ENCODE data around the gene APBA2.

Gene APBA2

GRCh38 chr15:29115093-29115991 is 229.6 kb downstream of the APBA2 start:
- H3K36me3 ChIP-seq (replicated peaks; ENCODE audit: low read depth, low read length): no peaks in the 10 kb centered on the region
- H3K9ac ChIP-seq (ENCODE audit: low read length): no peak overlapping the region
- H3K27ac ChIP-seq (ENCODE audit: low read length): no peak overlapping the region
- H3K27me3 ChIP-seq (ENCODE audit: low read depth, low read length): no peaks in the 10 kb centered on the region
- TF ChIP-seq CTCF (IDR thresholded peaks at IDR 0.05; ENCODE audit: low read depth, low read length) (peak; percentile 17; the same call in 1 of the 2 replicates), EZH2phosphoT487 (IDR thresholded peaks at IDR 0.05; ENCODE audit: low read depth) (no peak)
- no peaks in the 10 kb centered on the region for H3K9me3 ChIP-seq (ENCODE audit: insufficient read depth, low read length)
- H3K79me2 ChIP-seq (ENCODE audit: low read length): no peaks in the 10 kb centered on the region
- H4K20me1 ChIP-seq (ENCODE audit: insufficient read depth, low read length): no peaks in the 10 kb centered on the region
- no peak overlapping the region for H3K4me2 ChIP-seq (ENCODE audit: low read length)
- no peaks in the 10 kb centered on the region for H3K4me1 ChIP-seq (ENCODE audit: low read length)
- no peak overlapping the region for H2AFZ ChIP-seq (ENCODE audit: low read depth, low read length)
- no peak overlapping the region for H3K4me3 ChIP-seq (ENCODE audit: low read length)

GRCh38 chr15:29116970-29117700 is 231.4 kb downstream of the APBA2 start:
- H3K27ac ChIP-seq (ENCODE audit: low read length): no peak overlapping the region
- H4K20me1 ChIP-seq (ENCODE audit: insufficient read depth, low read length): no peaks in the 10 kb centered on the region
- no peaks in the 10 kb centered on the region for H3K9me3 ChIP-seq (ENCODE audit: insufficient read depth, low read length)
- TF ChIP-seq EZH2phosphoT487 (IDR thresholded peaks at IDR 0.05; ENCODE audit: low read depth) (no peak), CTCF (IDR thresholded peaks at IDR 0.05; ENCODE audit: low read depth, low read length) (no peak)
- H3K4me3 ChIP-seq (ENCODE audit: low read length): no peak overlapping the region
- no peaks in the 10 kb centered on the region for H3K36me3 ChIP-seq (replicated peaks; ENCODE audit: low read depth, low read length)
- no peaks in the 10 kb centered on the region for H3K27me3 ChIP-seq (ENCODE audit: low read depth, low read length)
- H3K9ac ChIP-seq (ENCODE audit: low read length): no peak overlapping the region
- no peak overlapping the region for H3K4me2 ChIP-seq (ENCODE audit: low read length)
- H3K4me1 ChIP-seq (ENCODE audit: low read length): no peaks in the 10 kb centered on the region
- H3K79me2 ChIP-seq (ENCODE audit: low read length): no peaks in the 10 kb centered on the region
- H2AFZ ChIP-seq (ENCODE audit: low read depth, low read length): no peak overlapping the region

- no peaks in the 10 kb centered on the region for H3K4me1 ChIP-seq (ENCODE audit: low read length)
- H3K27me3 ChIP-seq (ENCODE audit: low read depth, low read length): no peaks in the 10 kb centered on the region
- H3K4me2 ChIP-seq (ENCODE audit: low read length): no peak overlapping the region
- no peak overlapping the region for H2AFZ ChIP-seq (ENCODE audit: low read depth, low read length)
- no peaks in the 10 kb centered on the region for H4K20me1 ChIP-seq (ENCODE audit: insufficient read depth, low read length)
- H3K9me3 ChIP-seq (ENCODE audit: insufficient read depth, low read length): no peaks in the 10 kb centered on the region
- H3K79me2 ChIP-seq (ENCODE audit: low read length): no peaks in the 10 kb centered on the region
- no peak overlapping the region for H3K27ac ChIP-seq (ENCODE audit: low read length)
- TF ChIP-seq EZH2phosphoT487 (IDR thresholded peaks at IDR 0.05; ENCODE audit: low read depth): no peak
- TF ChIP-seq CTCF (IDR thresholded peaks at IDR 0.05; ENCODE audit: low read depth, low read length): no peak
- no peak overlapping the region for H3K4me3 ChIP-seq (ENCODE audit: low read length)
- no peak overlapping the region for H3K9ac ChIP-seq (ENCODE audit: low read length)
- no peaks in the 10 kb centered on the region for H3K36me3 ChIP-seq (replicated peaks; ENCODE audit: low read depth, low read length)
Observed at GRCh38 chr15:29117778-29118177, 232.0 kb downstream of the APBA2 start.

- Histone ChIP-seq H3K4me2 (ENCODE audit: low read length) (no peak overlapping the region), H2AFZ (ENCODE audit: low read depth, low read length) (no peak overlapping the region), H3K79me2 (ENCODE audit: low read length) (no peaks in the 10 kb centered on the region), H3K36me3 (replicated peaks; ENCODE audit: low read depth, low read length) (no peaks in the 10 kb centered on the region), H3K9ac (ENCODE audit: low read length) (no peak overlapping the region), H3K27ac (ENCODE audit: low read length) (no peak overlapping the region), H3K4me3 (ENCODE audit: low read length) (no peak overlapping the region), H4K20me1 (ENCODE audit: insufficient read depth, low read length) (no peaks in the 10 kb centered on the region), H3K4me1 (ENCODE audit: low read length) (no peaks in the 10 kb centered on the region), H3K27me3 (ENCODE audit: low read depth, low read length) (no peaks in the 10 kb centered on the region), H3K9me3 (ENCODE audit: insufficient read depth, low read length) (no peaks in the 10 kb centered on the region)
- no peak for TF ChIP-seq EZH2phosphoT487 (IDR thresholded peaks at IDR 0.05; ENCODE audit: low read depth)
- no peak for TF ChIP-seq CTCF (IDR thresholded peaks at IDR 0.05; ENCODE audit: low read depth, low read length)
Observed at GRCh38 chr15:29119847-29120246, 234.1 kb downstream of the APBA2 start.
